Esophagus squamous epithelium (tissue), 4 donors: Measurements from ENCODE around the gene ACAP3.

Experiments used
- POLR2A ChIP-seq, 4 donors: fragments of 450-650 bp; IDR thresholded peaks; one replicate each; pipeline ENCODE4 v1.6.1; 2017; ENCODE audit warnings: antibody characterized with exemption in 4 of 4, mild to moderate bottlenecking in 4 of 4, moderate library complexity in 3 of 4
- TF ChIP-seq, protein P1 (sequence below), 6 experiments: fragments of 450-650 bp in 4 of 6; fragments of 200-600 bp in 2 of 6; sonication (generic) in 2 of 6; IDR thresholded peaks; one replicate each; pipeline ENCODE4 v1.5.1; 2016 to 2019; ENCODE audit warnings: antibody characterized with exemption in 6 of 6, mild to moderate bottlenecking in 4 of 6, moderate library complexity in 4 of 6

GRCh38 chr1:1309251-1310108 is 1.8 kb upstream of the ACAP3 start:
- no peak for TF ChIP-seq POLR2A (IDR thresholded peaks at IDR 0.05)
- TF ChIP-seq, protein P1, sequence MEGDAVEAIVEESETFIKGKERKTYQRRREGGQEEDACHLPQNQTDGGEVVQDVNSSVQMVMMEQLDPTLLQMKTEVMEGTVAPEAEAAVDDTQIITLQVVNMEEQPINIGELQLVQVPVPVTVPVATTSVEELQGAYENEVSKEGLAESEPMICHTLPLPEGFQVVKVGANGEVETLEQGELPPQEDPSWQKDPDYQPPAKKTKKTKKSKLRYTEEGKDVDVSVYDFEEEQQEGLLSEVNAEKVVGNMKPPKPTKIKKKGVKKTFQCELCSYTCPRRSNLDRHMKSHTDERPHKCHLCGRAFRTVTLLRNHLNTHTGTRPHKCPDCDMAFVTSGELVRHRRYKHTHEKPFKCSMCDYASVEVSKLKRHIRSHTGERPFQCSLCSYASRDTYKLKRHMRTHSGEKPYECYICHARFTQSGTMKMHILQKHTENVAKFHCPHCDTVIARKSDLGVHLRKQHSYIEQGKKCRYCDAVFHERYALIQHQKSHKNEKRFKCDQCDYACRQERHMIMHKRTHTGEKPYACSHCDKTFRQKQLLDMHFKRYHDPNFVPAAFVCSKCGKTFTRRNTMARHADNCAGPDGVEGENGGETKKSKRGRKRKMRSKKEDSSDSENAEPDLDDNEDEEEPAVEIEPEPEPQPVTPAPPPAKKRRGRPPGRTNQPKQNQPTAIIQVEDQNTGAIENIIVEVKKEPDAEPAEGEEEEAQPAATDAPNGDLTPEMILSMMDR (IDR thresholded peaks at IDR 0.05): no peak
